ENCODE data around the gene ITGA2B. TPM values are rescaled to one million over a fixed set of nuclear protein-coding genes. Genes with fewer than 3 reads are reported as not detected.

Gene ITGA2B
- total and polyA plus RNA-seq, 2 of the 4 experiments (the other 2 are of a cell fraction): under 0.01 to 0.26 TPM

Small RNAs within 50 kb of the gene (microRNA-seq; reads per million reads assigned to microRNA genes)
- not detected for gene RN7SL258P (ENCODE audit: insufficient read depth, insufficient read length)

Small RNAs within 50 kb of the gene (small RNA-seq; reads per million reads assigned to genes)
- 0 reads per million in 5 experiments for gene RN7SL258P

Other genes starting within 250 kb of the ITGA2B start
- gene HROB, start 247.7 kb downstream of the ITGA2B start, total RNA-seq (2012; rRNA removed): 2.8 and 3.2 TPM in 2 replicates
- 4.0 and 4.4 TPM in 2 replicates for gene HROB, start 247.7 kb downstream of the ITGA2B start, polyA plus RNA-seq (2012; rRNA removed)
- not detected in 2 replicates for gene ASB16, start 218.9 kb downstream of the ITGA2B start, total RNA-seq (2012; rRNA removed)
- 0.05 and 0.06 TPM in 2 replicates for gene ASB16, start 218.9 kb downstream of the ITGA2B start, polyA plus RNA-seq (2012; rRNA removed)
- 16.5 and 17.8 TPM in 2 replicates for gene TMUB2, start 202.7 kb downstream of the ITGA2B start, total RNA-seq (2012; rRNA removed)
- 42.5 and 43.6 TPM in 2 replicates for gene TMUB2, start 202.7 kb downstream of the ITGA2B start, polyA plus RNA-seq (2012; rRNA removed)
- gene ATXN7L3, start 189.8 kb downstream of the ITGA2B start, total RNA-seq (2012; rRNA removed): 17.2 and 17.5 TPM in 2 replicates
- gene ATXN7L3, start 189.8 kb downstream of the ITGA2B start, polyA plus RNA-seq (2012; rRNA removed): 38.3 and 40.9 TPM in 2 replicates
- gene UBTF, start 170.0 kb downstream of the ITGA2B start, total RNA-seq (2012; rRNA removed): 42.1 and 49.4 TPM in 2 replicates
- gene UBTF, start 170.0 kb downstream of the ITGA2B start, polyA plus RNA-seq (2012; rRNA removed): 25.6 and 29.7 TPM in 2 replicates
- not detected in 2 replicates for gene SLC4A1, start 121.5 kb downstream of the ITGA2B start, total RNA-seq (2012; rRNA removed)
- gene SLC4A1, start 121.5 kb downstream of the ITGA2B start, polyA plus RNA-seq (2012; rRNA removed): not detected in 2 replicates
- gene RUNDC3A, start 81.0 kb downstream of the ITGA2B start, total RNA-seq (2012; rRNA removed): under 0.01 TPM in 2 replicates
- 0.07 and 0.34 TPM in 2 replicates for gene RUNDC3A, start 81.0 kb downstream of the ITGA2B start, polyA plus RNA-seq (2012; rRNA removed)
- gene SLC25A39, start 64.8 kb downstream of the ITGA2B start, total RNA-seq (2012; rRNA removed): 49.1 and 49.2 TPM in 2 replicates
- gene SLC25A39, start 64.8 kb downstream of the ITGA2B start, polyA plus RNA-seq (2012; rRNA removed): 99.7 and 119 TPM in 2 replicates
- 38.9 and 39.2 TPM in 2 replicates for gene GRN, start 44.3 kb downstream of the ITGA2B start, total RNA-seq (2012; rRNA removed)
- gene GRN, start 44.3 kb downstream of the ITGA2B start, polyA plus RNA-seq (2012; rRNA removed): 494 and 588 TPM in 2 replicates
- gene FAM171A2, start 25.8 kb downstream of the ITGA2B start, total RNA-seq (2012; rRNA removed): 3.1 and 3.2 TPM in 2 replicates
- 5.9 and 8.1 TPM in 2 replicates for gene FAM171A2, start 25.8 kb downstream of the ITGA2B start, polyA plus RNA-seq (2012; rRNA removed)
- 8.8 and 13.3 TPM in 2 replicates for gene GPATCH8, start 113.8 kb upstream of the ITGA2B start, total RNA-seq (2012; rRNA removed)
- 13.2 and 13.4 TPM in 2 replicates for gene GPATCH8, start 113.8 kb upstream of the ITGA2B start, polyA plus RNA-seq (2012; rRNA removed)
- gene FZD2, start 167.8 kb upstream of the ITGA2B start, total RNA-seq (2012; rRNA removed): 21.3 and 22.8 TPM in 2 replicates
- 130 and 133 TPM in 2 replicates for gene FZD2, start 167.8 kb upstream of the ITGA2B start, polyA plus RNA-seq (2012; rRNA removed)